ENCODE data around the gene MPPED1.

MPPED1 gene

DNA sequence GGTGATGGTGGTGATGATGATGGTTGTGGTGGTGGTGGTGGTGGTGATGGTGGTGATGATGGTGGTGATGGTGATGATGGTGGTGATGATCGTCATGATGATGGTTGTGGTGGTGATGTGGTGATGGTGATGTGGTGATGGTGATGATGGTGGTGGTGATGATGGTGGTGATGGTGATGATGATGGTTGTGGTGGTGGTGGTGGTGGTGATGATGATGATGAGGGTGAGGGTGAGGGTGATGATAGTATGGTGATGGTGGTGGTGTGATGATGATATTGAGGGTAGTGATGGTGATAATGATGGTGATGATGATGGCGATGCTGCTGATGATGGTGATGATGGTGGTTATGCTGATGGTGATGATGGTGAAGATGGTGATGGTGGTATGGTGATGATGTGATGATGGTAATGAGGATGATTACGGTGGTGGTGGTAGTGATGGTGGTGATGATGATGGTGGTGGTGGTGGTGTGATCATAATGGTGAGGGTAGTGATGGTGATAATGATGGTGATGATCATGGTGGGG lies 63.8 kb downstream of the MPPED1 start:
- H3K4me3 ChIP-seq (ENCODE audit: low read depth in 1 of 2, low read length in 2 of 2): no peak overlapping the region
- no peaks in the 10 kb centered on the region for H3K36me3 ChIP-seq (ENCODE audit: control insufficient read depth in 1 of 2, insufficient read depth in 2 of 2, low read length in 2 of 2)
- no peaks in the 10 kb centered on the region for H3K27me3 ChIP-seq (ENCODE audit: low read depth, low read length)
- no peaks in the 10 kb centered on the region for H3K4me1 ChIP-seq (ENCODE audit: control insufficient read depth in 1 of 2, insufficient read depth in 2 of 2, low read length in 2 of 2)
- no peak overlapping the region for H3K27ac ChIP-seq (ENCODE audit: low read length)
- no peaks in the 10 kb centered on the region for H3K9me3 ChIP-seq (ENCODE audit: control insufficient read depth in 1 of 2, low read length in 2 of 2)

DNA sequence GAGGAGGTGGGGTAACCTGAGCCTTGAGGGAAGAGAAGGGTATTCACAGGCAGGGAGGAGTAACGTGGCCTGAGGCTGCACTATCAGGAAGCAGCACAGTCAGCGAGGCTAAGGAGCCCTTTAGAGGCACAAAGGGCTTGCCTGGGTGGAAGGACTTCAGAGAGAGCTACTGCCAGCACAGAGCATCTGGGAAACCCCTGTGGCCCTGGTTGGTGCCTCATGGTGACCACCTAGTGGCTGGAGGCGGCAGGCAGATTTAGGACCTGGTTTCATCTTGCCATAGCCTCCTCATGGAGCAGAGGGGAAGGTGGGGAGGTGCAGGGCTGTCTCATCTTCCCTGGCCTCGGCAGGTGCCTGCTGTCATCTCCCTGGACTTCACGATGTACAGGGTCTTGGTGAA lies 64.5 kb downstream of the MPPED1 start:
- no peak overlapping the region for H3K4me3 ChIP-seq (ENCODE audit: low read depth in 1 of 2, low read length in 2 of 2)
- H3K27me3 ChIP-seq (ENCODE audit: low read depth, low read length): no peaks in the 10 kb centered on the region
- no peak overlapping the region for H3K27ac ChIP-seq (ENCODE audit: low read length)
- H3K9me3 ChIP-seq (ENCODE audit: control insufficient read depth in 1 of 2, low read length in 2 of 2): no peaks in the 10 kb centered on the region
- H3K4me1 ChIP-seq (ENCODE audit: control insufficient read depth in 1 of 2, insufficient read depth in 2 of 2, low read length in 2 of 2): no peaks in the 10 kb centered on the region
- H3K36me3 ChIP-seq (ENCODE audit: control insufficient read depth in 1 of 2, insufficient read depth in 2 of 2, low read length in 2 of 2): no peaks in the 10 kb centered on the region

DNA sequence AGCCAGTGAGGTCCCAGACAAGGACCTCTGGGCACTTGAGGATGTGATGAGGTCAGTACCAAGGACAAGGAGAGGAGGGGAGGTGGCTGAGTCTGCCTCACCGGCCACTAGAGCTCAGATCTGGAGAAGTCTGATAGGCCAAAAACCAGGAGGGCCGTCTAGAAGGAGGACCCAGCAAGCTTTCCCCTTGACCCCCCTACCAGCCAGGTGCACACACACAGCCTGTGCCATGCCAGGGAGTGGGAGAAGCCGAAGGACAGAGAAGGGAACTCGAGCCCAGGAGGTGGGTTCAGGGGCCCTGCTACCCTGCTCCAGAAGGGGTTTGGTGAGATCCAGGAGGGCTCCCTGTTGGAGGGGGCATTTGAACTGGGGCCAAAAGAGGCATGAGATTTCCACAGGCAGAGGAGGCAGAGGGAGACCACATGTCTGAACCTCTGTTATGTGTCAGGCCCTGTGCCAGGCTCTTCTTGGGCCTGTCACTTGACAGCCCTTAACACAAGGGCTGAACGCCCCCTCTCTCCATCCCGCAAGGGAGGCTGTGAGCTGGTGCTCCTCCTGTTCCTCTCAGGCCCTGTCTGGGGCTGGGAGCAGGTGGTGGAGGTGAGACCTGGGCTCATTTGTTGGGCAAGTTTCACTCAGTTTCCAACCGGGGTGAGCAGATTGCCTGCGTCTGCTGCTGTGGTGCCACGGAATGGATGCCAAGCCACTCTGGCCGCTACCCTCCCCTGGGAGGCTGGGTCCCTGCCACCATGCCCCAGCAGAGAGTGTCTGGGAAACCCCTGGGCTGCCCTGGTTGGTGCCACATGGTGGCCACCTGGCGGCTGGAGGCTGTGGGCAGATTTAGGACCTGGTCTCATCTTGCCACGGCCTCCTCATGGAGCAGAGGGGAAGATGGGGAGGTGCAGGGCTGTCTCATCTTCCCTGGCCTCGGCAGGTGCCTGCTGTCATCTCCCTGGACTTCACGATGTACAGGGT lies 65.2 kb downstream of the MPPED1 start:
- no peaks in the 10 kb centered on the region for H3K36me3 ChIP-seq (ENCODE audit: control insufficient read depth in 1 of 2, insufficient read depth in 2 of 2, low read length in 2 of 2)
- no peaks in the 10 kb centered on the region for H3K4me1 ChIP-seq (ENCODE audit: control insufficient read depth in 1 of 2, insufficient read depth in 2 of 2, low read length in 2 of 2)
- no peak overlapping the region for H3K4me3 ChIP-seq (ENCODE audit: low read depth in 1 of 2, low read length in 2 of 2)
- no peak overlapping the region for H3K27ac ChIP-seq (ENCODE audit: low read length)
- H3K9me3 ChIP-seq (ENCODE audit: control insufficient read depth in 1 of 2, low read length in 2 of 2): no peaks in the 10 kb centered on the region
- no peaks in the 10 kb centered on the region for H3K27me3 ChIP-seq (ENCODE audit: low read depth, low read length)

DNA sequence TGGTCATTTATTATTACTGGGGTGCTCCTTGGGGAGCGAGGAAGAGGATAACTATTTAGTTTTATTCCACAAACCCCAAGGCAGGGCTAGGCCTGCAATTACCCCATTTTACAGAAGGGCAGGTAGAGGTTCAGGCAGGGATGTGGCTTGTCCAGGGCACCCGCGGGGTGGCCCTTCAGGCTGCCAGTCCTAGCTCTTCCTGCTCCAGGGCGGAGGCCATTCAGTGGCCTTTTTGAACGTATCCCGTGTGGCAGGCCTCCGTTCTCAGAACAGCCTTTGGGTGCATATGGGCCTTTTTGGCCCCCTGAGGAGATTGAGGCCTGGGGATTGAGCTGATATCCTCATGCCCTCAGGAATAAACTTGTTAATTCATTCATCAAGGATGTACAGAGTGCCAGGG lies 66.2 kb downstream of the MPPED1 start:
- no peaks in the 10 kb centered on the region for H3K36me3 ChIP-seq (ENCODE audit: control insufficient read depth in 1 of 2, insufficient read depth in 2 of 2, low read length in 2 of 2)

DNA sequence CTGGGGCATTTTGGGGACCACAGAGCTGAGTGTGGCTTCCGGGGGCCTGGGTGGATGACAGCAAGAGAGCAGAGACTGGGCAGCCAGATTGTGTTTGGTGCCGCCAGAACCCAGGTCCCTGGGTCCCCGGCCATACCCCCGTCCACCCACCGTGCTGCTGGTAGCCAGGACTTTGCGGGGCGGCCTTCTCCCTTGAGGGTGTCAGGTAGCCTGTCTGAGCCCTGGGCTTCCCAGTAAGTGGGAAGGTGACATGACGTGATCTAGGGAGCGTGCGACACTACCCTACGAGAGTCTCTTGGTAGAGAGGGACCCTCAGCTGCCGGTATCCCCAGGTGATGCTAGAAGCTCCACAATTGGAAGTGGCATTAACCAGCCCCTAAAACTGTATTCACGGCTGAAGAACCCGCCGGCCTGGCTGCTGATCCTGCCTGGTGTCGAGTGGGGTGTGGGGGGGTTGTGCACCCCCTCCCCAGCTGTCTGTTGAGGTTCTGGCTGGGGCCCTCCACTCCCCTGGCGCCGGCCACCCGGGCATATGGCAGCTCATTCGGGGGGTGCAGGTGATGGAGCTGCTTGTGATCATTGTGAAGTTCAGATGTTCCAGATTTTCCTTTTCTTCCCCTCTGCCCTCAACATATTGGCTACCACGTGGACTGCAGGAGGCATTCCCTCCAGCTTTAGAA lies 66.9 kb downstream of the MPPED1 start:
- H3K27me3 ChIP-seq (ENCODE audit: low read depth, low read length): no peaks in the 10 kb centered on the region
- no peaks in the 10 kb centered on the region for H3K36me3 ChIP-seq (ENCODE audit: control insufficient read depth in 1 of 2, insufficient read depth in 2 of 2, low read length in 2 of 2)
- no peaks in the 10 kb centered on the region for H3K4me1 ChIP-seq (ENCODE audit: control insufficient read depth in 1 of 2, insufficient read depth in 2 of 2, low read length in 2 of 2)
- H3K9me3 ChIP-seq (ENCODE audit: control insufficient read depth in 1 of 2, low read length in 2 of 2): no peaks in the 10 kb centered on the region
- no peak overlapping the region for H3K4me3 ChIP-seq (ENCODE audit: low read depth in 1 of 2, low read length in 2 of 2)
- H3K27ac ChIP-seq (ENCODE audit: low read length): no peak overlapping the region

More for the DNA sequence above, 66.2 kb downstream of the MPPED1 start:
- no peak overlapping the region for H3K27ac ChIP-seq (ENCODE audit: low read length)
- H3K4me1 ChIP-seq (ENCODE audit: control insufficient read depth in 1 of 2, insufficient read depth in 2 of 2, low read length in 2 of 2): no peaks in the 10 kb centered on the region
- no peaks in the 10 kb centered on the region for H3K27me3 ChIP-seq (ENCODE audit: low read depth, low read length)
- no peak overlapping the region for H3K4me3 ChIP-seq (ENCODE audit: low read depth in 1 of 2, low read length in 2 of 2)
- H3K9me3 ChIP-seq (ENCODE audit: control insufficient read depth in 1 of 2, low read length in 2 of 2): no peaks in the 10 kb centered on the region

DNA sequence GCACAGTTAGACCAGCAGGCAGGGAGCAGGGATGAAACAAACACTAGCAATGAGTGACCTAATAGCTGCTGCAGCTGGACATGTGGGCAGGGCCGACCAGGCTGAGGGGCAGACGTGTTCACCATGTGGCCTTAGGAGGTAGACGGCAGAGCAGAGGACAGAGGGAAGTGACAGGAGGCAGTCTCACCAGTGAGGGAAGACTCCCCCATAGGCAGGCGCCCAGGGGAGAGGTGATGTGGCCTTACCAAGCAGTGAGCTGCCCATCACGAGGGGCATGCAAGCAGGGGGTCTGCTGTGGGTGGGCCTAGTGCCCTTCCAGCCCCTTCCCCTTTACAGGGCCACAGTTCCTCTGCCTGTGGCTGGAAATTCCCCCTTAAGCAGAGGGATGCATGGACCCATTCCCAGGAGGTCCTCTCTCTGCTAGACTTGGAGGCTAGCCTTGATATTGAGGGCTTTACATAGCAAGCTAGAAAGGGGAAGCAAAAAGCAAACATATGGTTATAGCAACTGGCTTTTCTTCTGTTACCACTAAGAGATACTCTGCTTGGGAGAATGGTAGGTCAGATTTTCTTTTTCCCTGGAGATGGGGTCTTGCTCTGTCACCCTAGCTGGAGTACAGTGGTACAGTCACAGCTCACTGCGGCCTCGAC lies 67.6 kb downstream of the MPPED1 start:
- H3K36me3 ChIP-seq (ENCODE audit: control insufficient read depth in 1 of 2, insufficient read depth in 2 of 2, low read length in 2 of 2): no peaks in the 10 kb centered on the region
- H3K9me3 ChIP-seq (ENCODE audit: control insufficient read depth in 1 of 2, low read length in 2 of 2): no peaks in the 10 kb centered on the region
- no peak overlapping the region for H3K27ac ChIP-seq (ENCODE audit: low read length)
- H3K27me3 ChIP-seq (ENCODE audit: low read depth, low read length): no peaks in the 10 kb centered on the region
- H3K4me1 ChIP-seq (ENCODE audit: control insufficient read depth in 1 of 2, insufficient read depth in 2 of 2, low read length in 2 of 2): no peaks in the 10 kb centered on the region
- H3K4me3 ChIP-seq (ENCODE audit: low read depth in 1 of 2, low read length in 2 of 2): no peak overlapping the region

DNA sequence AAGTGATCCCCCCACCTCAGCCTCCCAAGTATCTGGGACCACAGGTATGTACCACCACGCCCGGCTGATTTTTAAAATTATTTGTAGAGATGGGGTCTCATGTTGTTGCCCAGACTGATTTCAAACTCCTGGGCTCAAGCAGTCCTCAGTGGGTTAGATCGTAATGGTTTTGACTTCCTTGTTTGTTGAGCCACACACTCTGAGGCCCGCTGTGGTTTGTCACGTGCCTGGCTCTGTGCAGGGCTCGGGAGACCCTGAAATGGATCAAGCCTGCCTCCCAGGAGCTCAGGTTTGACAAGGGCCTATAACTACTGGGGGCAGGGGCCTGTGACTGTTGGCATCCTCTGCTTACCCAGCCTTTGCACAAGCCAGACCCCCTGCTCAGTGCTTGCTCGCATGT lies 68.1 kb downstream of the MPPED1 start:
- Histone ChIP-seq H3K27ac (ENCODE audit: low read length) (no peak overlapping the region), H3K9me3 (ENCODE audit: control insufficient read depth in 1 of 2, low read length in 2 of 2) (no peaks in the 10 kb centered on the region), H3K36me3 (ENCODE audit: control insufficient read depth in 1 of 2, insufficient read depth in 2 of 2, low read length in 2 of 2) (no peaks in the 10 kb centered on the region), H3K27me3 (ENCODE audit: low read depth, low read length) (no peaks in the 10 kb centered on the region), H3K4me3 (ENCODE audit: low read depth in 1 of 2, low read length in 2 of 2) (no peak overlapping the region), H3K4me1 (ENCODE audit: control insufficient read depth in 1 of 2, insufficient read depth in 2 of 2, low read length in 2 of 2) (no peaks in the 10 kb centered on the region)

DNA sequence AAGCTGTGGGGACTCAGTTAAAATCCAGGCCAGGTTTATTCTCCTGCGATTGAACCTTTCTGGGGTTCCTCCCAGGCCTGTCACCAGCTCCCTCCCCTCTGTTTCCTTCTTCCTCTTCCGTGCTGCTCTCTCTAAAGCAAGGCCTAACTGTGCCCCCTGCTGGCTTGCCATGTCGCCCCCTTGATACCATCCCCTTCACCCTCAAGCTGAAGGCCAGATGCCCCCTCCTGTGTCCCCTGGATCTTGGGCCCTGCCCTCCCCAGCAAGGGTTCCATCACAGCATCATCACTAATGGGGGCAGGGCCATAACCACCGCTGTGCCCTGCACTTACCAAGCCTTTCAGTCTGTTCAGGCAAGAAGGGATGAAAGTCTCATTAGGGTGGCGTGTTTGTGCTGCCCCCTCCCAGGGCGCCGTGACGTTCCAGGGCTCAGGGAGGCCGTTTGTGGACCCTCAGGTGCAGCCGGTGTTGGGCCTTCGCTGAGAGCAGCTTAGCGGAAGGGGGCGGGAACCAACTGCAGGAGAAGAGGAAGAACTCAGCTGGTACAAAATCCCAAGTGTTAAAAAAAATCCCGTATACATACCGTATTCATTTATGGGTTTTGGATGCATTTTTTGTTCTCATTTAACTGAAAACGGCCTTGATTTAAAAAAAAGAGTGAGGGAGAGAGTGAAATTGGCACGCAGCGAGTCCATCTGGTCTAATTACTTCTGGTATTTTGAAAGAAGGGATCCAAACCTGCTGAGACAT lies 69.9 kb downstream of the MPPED1 start:
- H3K9me3 ChIP-seq (ENCODE audit: control insufficient read depth in 1 of 2, low read length in 2 of 2): no peaks in the 10 kb centered on the region
- H3K36me3 ChIP-seq (ENCODE audit: control insufficient read depth in 1 of 2, insufficient read depth in 2 of 2, low read length in 2 of 2): no peaks in the 10 kb centered on the region
- H3K4me3 ChIP-seq (ENCODE audit: low read depth in 1 of 2, low read length in 2 of 2): peak overlapping the region in 1 of 2 donors; percentile 4
- no peaks in the 10 kb centered on the region for H3K4me1 ChIP-seq (ENCODE audit: control insufficient read depth in 1 of 2, insufficient read depth in 2 of 2, low read length in 2 of 2)
- H3K27me3 ChIP-seq (ENCODE audit: low read depth, low read length): no peaks in the 10 kb centered on the region
- H3K27ac ChIP-seq (ENCODE audit: low read length): no peak overlapping the region

DNA sequence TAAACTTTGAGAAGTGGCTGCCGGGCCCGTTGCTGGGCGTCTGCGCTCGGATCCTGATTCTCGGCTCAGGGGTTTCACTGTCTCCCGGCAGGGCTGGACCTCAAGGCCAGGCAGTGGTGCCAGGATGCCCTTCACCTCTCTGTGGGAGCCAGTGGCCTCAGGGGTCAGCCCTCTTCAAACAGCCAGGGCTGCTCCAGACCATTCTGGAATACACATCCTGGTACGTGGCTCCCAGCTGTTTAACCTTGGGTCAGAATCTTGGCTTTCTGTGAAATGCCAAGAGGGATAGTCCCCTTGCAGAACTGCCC lies 70.5 kb downstream of the MPPED1 start:
- no peaks in the 10 kb centered on the region for H3K36me3 ChIP-seq (ENCODE audit: control insufficient read depth in 1 of 2, insufficient read depth in 2 of 2, low read length in 2 of 2)
- no peak overlapping the region for H3K4me3 ChIP-seq (ENCODE audit: low read depth in 1 of 2, low read length in 2 of 2)
- H3K9me3 ChIP-seq (ENCODE audit: control insufficient read depth in 1 of 2, low read length in 2 of 2): no peaks in the 10 kb centered on the region
- H3K27ac ChIP-seq (ENCODE audit: low read length): no peak overlapping the region
- no peaks in the 10 kb centered on the region for H3K4me1 ChIP-seq (ENCODE audit: control insufficient read depth in 1 of 2, insufficient read depth in 2 of 2, low read length in 2 of 2)
- H3K27me3 ChIP-seq (ENCODE audit: low read depth, low read length): no peaks in the 10 kb centered on the region

DNA sequence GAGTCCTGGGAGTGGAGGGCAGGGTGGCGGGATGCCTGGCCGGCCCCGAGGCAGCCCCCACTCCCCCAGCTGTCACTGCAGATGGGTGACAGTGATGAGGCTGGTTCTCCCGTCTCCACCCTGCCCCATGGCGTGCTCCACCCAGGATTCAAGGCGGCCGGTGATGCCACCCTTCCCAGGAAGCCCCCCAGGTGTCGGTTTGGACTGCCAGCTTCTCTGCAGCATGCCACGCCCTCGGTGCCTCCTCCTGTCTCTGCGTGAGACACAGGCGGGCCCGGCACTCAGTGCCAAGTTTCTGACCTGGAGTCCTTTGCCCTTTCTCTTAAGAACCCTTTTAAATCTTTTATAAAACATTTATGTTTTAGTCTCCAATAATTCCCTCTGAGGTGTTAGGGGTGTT lies 71.5 kb downstream of the MPPED1 start:
- no peaks in the 10 kb centered on the region for H3K27me3 ChIP-seq (ENCODE audit: low read depth, low read length)
- H3K4me1 ChIP-seq (ENCODE audit: control insufficient read depth in 1 of 2, insufficient read depth in 2 of 2, low read length in 2 of 2): no peaks in the 10 kb centered on the region
- H3K27ac ChIP-seq (ENCODE audit: low read length): no peak overlapping the region
- no peaks in the 10 kb centered on the region for H3K36me3 ChIP-seq (ENCODE audit: control insufficient read depth in 1 of 2, insufficient read depth in 2 of 2, low read length in 2 of 2)
- H3K9me3 ChIP-seq (ENCODE audit: control insufficient read depth in 1 of 2, low read length in 2 of 2): no peaks in the 10 kb centered on the region
- H3K4me3 ChIP-seq (ENCODE audit: low read depth in 1 of 2, low read length in 2 of 2): no peak overlapping the region

DNA sequence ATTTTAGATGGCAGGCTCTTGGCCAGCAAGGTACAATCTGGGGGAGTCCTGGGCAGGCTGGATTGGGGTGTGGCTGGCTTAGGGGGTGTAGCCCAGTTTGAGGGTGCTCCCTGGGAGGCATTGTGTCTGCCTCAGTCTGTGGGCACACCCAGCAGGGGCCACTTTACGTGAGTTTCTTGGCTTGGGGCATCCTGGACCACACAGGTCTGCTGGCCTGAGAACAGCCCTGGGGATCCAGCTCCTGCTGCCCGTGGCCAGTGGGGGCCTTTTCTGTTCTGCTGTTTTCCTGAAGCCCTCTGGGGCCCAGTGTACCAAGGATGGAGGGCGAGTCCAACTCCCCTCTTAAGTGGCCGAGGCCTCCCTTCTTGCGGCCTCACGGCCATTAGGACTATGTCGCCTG lies 71.9 kb downstream of the MPPED1 start:
- H3K27ac ChIP-seq (ENCODE audit: low read length): no peak overlapping the region

More for the DNA sequence above, 71.9 kb downstream of the MPPED1 start:
- Histone ChIP-seq H3K36me3 (ENCODE audit: control insufficient read depth in 1 of 2, insufficient read depth in 2 of 2, low read length in 2 of 2) (no peaks in the 10 kb centered on the region), H3K27me3 (ENCODE audit: low read depth, low read length) (no peaks in the 10 kb centered on the region), H3K4me3 (ENCODE audit: low read depth in 1 of 2, low read length in 2 of 2) (no peak overlapping the region), H3K9me3 (ENCODE audit: control insufficient read depth in 1 of 2, low read length in 2 of 2) (no peaks in the 10 kb centered on the region), H3K4me1 (ENCODE audit: control insufficient read depth in 1 of 2, insufficient read depth in 2 of 2, low read length in 2 of 2) (no peaks in the 10 kb centered on the region)
